Esophagus muscularis mucosa (tissue), 4 donors: Measurements from ENCODE around the gene CACNA1E. TPM values are rescaled to one million over a fixed set of nuclear protein-coding genes. Genes with fewer than 3 reads are reported as not detected.

Experiments used
- DNase-seq: peaks from one replicate; pipeline ENCODE4 v3.0.0-alpha.2; 2017; ENCODE audit errors: extremely low spot score
- H3K27ac ChIP-seq, 4 donors: fragments of 200-600 bp; sonication (generic); replicated peaks in 1 of 4; 1 replicate in 3 of 4; 2 replicates in 1 of 4; pipeline ENCODE4 v1.5.1; 2016 to 2019; ENCODE audit warnings: mild to moderate bottlenecking in 1 of 4
- H3K27me3 ChIP-seq, 4 donors: fragments of 200-600 bp; sonication (generic); one replicate each; pipeline versions ENCODE4 v1.5.1 to v1.6.0; 2016 to 2019
- H3K36me3 ChIP-seq, 4 donors: fragments of 200-600 bp; sonication (generic); one replicate each; pipeline ENCODE4 v1.5.1; 2016 to 2019
- H3K4me1 ChIP-seq, 4 donors: fragments of 200-600 bp; sonication (generic); one replicate each; pipeline ENCODE4 v1.5.1; 2016 to 2019
- H3K4me3 ChIP-seq, 4 donors: fragments of 200-600 bp; sonication (generic); 1 replicate in 2 of 4; 2 replicates in 2 of 4; pipeline ENCODE4 v1.5.1; 2016 to 2019; ENCODE audit warnings: mild to moderate bottlenecking in 4 of 4, moderate library complexity in 1 of 4
- H3K9me3 ChIP-seq, 4 donors: fragments of 200-600 bp; sonication (generic); 1 replicate in 3 of 4; 2 replicates in 1 of 4; pipeline ENCODE4 v1.5.1; 2016 to 2019
- CTCF ChIP-seq, 3 experiments: fragments of 200-600 bp in 2 of 3; fragments of 450-650 bp in 1 of 3; sonication (generic) in 2 of 3; IDR thresholded peaks; one replicate each; pipeline ENCODE4 v1.5.1; 2017 to 2019; ENCODE audit warnings: antibody characterized with exemption in 3 of 3, mild to moderate bottlenecking in 2 of 3, moderate library complexity in 1 of 3
- EP300 ChIP-seq: sonication (generic); formaldehyde crosslinking; IDR thresholded peaks from one replicate; pipeline ENCODE4 v1.6.1; 2017; ENCODE audit warnings: antibody characterized with exemption
- POLR2A ChIP-seq: fragments of 450-650 bp; IDR thresholded peaks from one replicate; pipeline ENCODE4 v1.6.1; 2017; ENCODE audit warnings: antibody characterized with exemption, moderate library complexity, mild to moderate bottlenecking, low read depth
- POLR2AphosphoS5 ChIP-seq, 2 donors: sonication (generic); formaldehyde crosslinking; IDR thresholded peaks; one replicate each; pipeline ENCODE4 v1.6.1; 2017; ENCODE audit warnings: antibody characterized with exemption in 2 of 2
- WGBS: methylation state at CpG from one replicate; pipeline ENCODE4 v1.1.5; 2018; 5-methylcytosine and 5-hydroxymethylcytosine counted together
- intact Hi-C: fragments of 100-400 bp; cut with DNase I; formaldehyde crosslinking; loops from one replicate; pipeline ENCODE4 v1.15.1; 2023
- total RNA-seq, 4 donors: library from RNA; depleted of rRNA; stranded (reverse); fragments of >200 nt; gene quantifications; one replicate each; pipeline versions ENCODE4 v1.1.0 to v1.2.1, GENCODE V29; 2016

The CACNA1E gene
- total RNA-seq, 4 donors from 2014 or later, result under 0.01 to 0.66 (median 0.25) TPM

DNA sequence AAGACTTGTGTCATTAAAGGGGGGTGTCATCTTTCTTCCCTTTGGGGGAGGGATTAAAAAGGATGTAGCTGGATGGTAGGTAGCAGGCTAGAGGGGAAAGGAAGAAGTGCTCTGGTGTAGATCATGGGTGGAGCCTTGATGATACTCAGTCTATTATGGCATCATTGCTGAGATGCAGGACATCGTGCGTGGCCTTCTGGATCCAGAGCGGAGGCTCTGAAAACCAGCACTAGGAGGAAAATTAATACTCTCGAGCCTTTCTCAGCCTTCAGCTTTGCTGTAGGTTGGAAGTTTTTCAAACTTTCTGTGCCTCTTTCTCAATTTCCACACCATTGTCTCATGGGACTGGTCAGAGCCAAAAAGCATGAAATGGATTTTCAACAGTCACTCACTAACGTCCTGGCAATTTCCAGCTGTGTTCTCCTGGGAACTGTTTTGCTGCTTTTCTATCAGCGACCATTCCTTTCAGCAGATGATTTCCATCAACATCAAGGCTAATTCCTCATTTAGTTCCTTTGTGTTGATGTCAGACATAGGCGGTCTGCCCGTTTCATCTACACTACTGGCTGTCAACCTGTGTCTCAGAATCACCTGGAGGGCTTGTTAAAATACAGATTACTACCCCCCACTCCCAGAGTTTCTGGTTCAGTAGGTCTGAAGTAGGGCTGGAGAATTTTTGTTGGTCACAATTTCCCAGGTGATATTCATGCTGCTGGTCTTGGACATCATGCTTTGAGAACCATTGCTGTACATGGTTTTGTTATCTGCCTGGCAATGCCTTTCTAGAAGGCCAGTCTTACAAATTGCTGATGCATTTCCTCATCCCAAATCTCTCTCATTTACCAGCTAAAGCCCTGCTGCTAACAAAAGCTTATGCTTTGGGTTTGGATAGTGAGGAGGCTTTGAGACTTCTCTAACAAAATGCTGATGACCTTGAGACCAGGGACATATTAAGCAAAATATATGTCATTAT is 7.7 kb downstream of the CACNA1E start:
- WGBS, result 64% methylated on average over 8 of the region's 8 CpGs

DNA sequence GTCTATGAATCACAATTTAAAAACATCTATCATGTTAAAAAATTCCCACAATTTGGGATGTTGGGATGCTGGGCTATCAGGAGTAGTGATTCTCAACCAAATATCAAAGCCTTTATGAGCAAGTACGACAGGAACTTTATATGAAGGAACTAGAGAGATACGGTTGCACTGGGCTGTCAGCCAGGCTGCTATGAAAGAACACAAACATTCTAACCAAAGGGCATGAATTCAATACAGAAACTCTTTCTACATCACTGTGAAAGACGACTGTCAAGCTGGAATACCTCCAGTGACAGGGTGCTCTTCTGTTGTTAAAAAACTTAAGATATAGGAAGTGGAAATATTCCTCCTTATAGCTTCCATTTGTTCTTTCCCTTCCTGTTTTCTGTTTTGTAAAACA is 9.8 kb downstream of the CACNA1E start:
- no peak for TF ChIP-seq CTCF (IDR thresholded peaks at IDR 0.05)
- no peak for TF ChIP-seq POLR2A
- TF ChIP-seq POLR2AphosphoS5 (IDR thresholded peaks at IDR 0.05), result no peak
- no peak for TF ChIP-seq EP300
- no peaks in the 10 kb centered on the region for H3K9me3 ChIP-seq
- no peak overlapping the region for H3K4me3 ChIP-seq
- no peak overlapping the region for H3K27ac ChIP-seq
- no peaks in the 10 kb centered on the region for H3K36me3 ChIP-seq
- peaks cover 0 to 20% (median 8%) of the 10 kb centered on the region in 4 donors for H3K4me1 ChIP-seq
- H3K27me3 ChIP-seq, result no peaks in the 10 kb centered on the region
- intact Hi-C loops, result no loop called here
- WGBS, result 41% methylated on average over 3 of the region's 3 CpGs
- DNase-seq, result no peak

More for the DNA sequence above, 7.7 kb downstream of the CACNA1E start:
- H3K9me3 ChIP-seq, result no peaks in the 10 kb centered on the region
- H3K27ac ChIP-seq, result no peak overlapping the region
- H3K4me1 ChIP-seq, result peaks cover 0 to 23% (median 11%) of the 10 kb centered on the region in 4 donors
- no peak overlapping the region for H3K4me3 ChIP-seq
- no peak for DNase-seq
- TF ChIP-seq EP300, result no peak
- peak in 1 of 2 donors; percentile 33 for TF ChIP-seq POLR2AphosphoS5 (IDR thresholded peaks at IDR 0.05)
- intact Hi-C loops, result no loop called here
- no peaks in the 10 kb centered on the region for H3K36me3 ChIP-seq
- H3K27me3 ChIP-seq, result peaks cover 0 to 19% (median 7%) of the 10 kb centered on the region in 4 donors

- no peaks in the 10 kb centered on the region for H3K27me3 ChIP-seq
- no peaks in the 10 kb centered on the region for H3K9me3 ChIP-seq
- intact Hi-C loops, result no loop called here
- peaks cover 0 to 20% (median 8%) of the 10 kb centered on the region in 4 donors for H3K4me1 ChIP-seq
- WGBS, result 85% methylated on average over 4 of the region's 4 CpGs
- H3K27ac ChIP-seq, result no peak overlapping the region
- H3K36me3 ChIP-seq, result no peaks in the 10 kb centered on the region
- DNase-seq, result no peak
- no peak for TF ChIP-seq POLR2AphosphoS5 (IDR thresholded peaks at IDR 0.05)
- no peak for TF ChIP-seq CTCF (IDR thresholded peaks at IDR 0.05)
- TF ChIP-seq POLR2A, result no peak
- TF ChIP-seq EP300, result no peak
- H3K4me3 ChIP-seq, result no peak overlapping the region
Observed at GRCh38 chr1:181493885-181494284, 10.6 kb downstream of the CACNA1E start.

DNA sequence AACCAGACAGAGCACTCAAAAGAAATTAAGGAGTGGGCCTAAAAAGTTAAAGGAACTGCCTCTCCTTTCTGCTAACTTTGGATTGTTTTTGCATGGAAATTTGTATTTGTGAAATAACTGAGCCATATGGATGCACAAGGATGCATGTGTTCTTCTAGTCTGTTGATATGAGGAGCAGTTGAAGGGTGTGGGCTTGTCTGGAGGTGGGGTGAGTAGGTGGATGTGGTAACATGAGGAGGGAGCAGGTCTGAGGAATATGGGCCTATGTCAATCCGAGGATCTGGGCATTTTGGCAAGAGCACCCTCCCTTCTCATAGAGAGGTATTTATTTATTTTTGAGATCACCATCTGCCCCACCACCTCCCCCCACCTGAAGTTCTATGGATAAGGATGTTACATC is 13.4 kb downstream of the CACNA1E start:
- DNase-seq, result no peak
- Histone ChIP-seq H3K9me3 (no peaks in the 10 kb centered on the region), H3K27me3 (no peaks in the 10 kb centered on the region), H3K27ac (no peak overlapping the region), H3K4me1 (peaks cover 0 to 16% (median 7%) of the 10 kb centered on the region in 4 donors), H3K36me3 (no peaks in the 10 kb centered on the region), H3K4me3 (no peak overlapping the region)
- WGBS, result 55% methylated on average over 1 of the region's 1 CpG
- no peak for TF ChIP-seq POLR2AphosphoS5 (IDR thresholded peaks at IDR 0.05)
- intact Hi-C loops, result no loop called here

DNA sequence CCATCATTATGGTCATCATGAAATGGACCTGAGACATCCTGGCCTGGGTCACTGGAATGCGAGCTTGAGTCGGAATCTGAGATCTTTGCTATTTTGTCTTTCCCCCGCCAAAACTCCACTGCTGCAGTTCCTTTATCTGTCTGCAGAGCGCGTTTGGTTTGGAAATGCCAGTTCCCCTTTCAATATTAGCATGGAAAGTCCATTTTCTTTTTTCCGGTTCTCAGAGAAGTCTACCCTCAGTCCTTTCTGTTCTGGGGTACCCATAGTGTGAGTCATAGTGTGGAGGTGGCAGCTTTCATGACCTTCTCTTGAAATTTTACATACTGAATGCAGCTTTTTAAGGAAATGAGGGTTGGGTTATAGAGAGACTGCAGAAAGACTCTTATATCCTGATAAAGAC is 14.6 kb downstream of the CACNA1E start:
- Histone ChIP-seq H3K27ac (no peak overlapping the region), H3K4me3 (no peak overlapping the region), H3K27me3 (no peaks in the 10 kb centered on the region), H3K4me1 (peaks cover 0 to 16% (median 7%) of the 10 kb centered on the region in 4 donors), H3K36me3 (no peaks in the 10 kb centered on the region), H3K9me3 (no peaks in the 10 kb centered on the region)
- no peak for TF ChIP-seq POLR2AphosphoS5 (IDR thresholded peaks at IDR 0.05)
- no peak for TF ChIP-seq POLR2A
- TF ChIP-seq EP300, result no peak
- no peak for TF ChIP-seq CTCF (IDR thresholded peaks at IDR 0.05)
- intact Hi-C loops, result no loop called here
- no peak for DNase-seq
- WGBS, result 95% methylated on average over 6 of the region's 6 CpGs
